HG03571 (cell line): ENCODE measurements around the gene LY6G5B.

Experiments used
- ATAC-seq: cut with Tn5 transposase; IDR thresholded peaks from one replicate; pipeline ENCODE4 v1.9.1; 2021; ENCODE audit not compliant: unreplicated experiment

The LY6G5B gene

DNA sequence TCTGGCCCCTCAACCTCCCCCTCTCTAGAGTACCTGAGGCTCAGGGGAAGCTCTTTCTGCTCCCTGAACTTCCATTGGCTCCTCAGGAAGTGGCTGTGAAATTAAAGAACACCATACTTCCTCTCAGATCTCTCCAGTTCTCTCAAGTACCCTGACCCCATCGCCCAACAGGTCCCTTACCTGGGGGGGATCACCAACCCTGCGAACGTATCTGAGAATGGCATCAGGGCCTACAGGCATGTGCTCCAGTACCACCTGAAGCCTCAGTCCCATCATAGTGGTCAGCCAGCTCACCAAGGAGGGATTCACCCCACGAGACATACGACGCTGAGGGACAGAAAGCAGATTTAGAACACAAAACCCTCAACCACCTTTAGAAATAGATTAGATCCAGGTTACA, 29.2 kb upstream of the LY6G5B start:
- no peak for ATAC-seq

GRCh38 chr6:31641370-31641769, 28.4 kb upstream of the LY6G5B start:
- no peak for ATAC-seq

DNA sequence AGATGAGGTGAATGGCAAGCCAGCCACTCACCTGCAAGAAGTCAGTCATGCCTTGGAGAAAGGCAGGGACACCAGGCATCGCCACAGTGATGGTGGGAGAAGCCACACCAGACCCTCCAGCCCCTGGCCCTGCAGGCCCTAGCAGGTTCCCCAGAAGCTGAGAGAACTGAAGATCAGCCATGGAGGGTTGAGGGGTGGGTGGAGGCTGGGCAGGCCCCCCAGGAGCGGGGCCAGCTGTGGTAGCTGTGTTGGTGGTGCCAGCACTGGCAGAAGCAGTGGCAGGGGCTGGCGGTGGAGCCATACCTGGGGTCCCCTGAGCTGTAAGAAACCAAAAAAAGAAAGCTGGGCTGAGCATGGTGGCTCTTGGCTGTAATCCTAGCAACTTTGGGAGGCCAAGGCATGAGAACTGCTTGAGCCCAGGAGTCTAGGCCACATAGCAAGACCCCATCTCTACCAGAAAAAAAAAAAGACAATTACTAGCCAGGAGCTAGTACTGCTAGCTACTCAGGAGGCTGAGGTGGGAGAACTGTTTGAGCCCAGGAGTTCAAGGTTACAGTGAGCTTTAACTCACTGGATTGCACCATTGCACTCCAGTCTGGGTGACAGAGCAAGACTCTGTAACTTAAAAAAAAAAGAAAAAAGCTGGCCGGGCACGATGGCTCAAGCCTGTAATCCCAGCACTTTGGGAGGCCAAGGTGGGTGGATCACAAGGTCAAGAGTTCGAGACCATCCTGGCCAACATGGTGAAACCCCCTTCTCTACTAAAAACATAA, 26.8 kb upstream of the LY6G5B start:
- ATAC-seq = no peak

GRCh38 chr6:31643818-31644454, 25.8 kb upstream of the LY6G5B start:
- no peak for ATAC-seq

- no peak for ATAC-seq
Measured at GRCh38 chr6:31645325-31645724, 24.5 kb upstream of the LY6G5B start.

GRCh38 chr6:31651602-31652191, 18.1 kb upstream of the LY6G5B start:
- ATAC-seq = peak; percentile 24

DNA sequence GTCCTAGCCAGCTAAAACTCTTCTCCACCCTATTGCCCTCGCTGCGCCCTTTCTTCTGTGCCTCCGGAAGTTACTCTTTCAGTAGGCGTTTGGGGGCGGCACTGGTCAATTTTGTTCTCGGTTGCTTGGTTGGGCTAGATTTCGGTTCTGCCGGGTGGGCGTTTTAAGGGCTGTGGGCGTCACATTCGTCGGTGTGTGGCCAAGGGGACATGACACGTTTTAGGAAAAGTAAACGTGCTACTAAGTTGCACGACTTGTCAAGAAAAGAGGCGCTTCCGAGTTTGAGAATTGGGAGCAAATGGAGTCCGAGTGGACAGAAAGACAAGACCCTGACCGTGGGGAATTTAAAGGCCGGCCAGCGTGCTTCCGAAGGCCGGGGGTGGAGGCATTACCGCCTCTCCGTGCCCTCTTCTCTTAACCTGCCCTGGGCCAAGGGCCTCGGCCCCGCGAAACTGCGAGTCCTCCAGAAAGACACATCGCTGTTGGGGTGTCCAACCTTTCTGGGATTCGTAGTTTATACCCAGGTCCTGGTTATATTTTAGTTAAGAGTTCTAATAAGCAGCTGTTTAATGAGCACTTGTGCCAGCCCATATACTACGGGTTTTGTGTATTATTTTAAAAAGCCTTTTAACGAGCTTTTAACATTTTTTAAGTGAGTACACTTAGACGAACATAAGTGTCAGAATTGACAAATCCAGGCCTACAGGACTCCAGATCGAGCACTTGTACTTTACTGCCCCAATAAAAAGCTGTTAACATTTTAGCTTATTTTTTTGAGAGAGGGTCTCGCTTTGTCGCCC, 16.7 kb upstream of the LY6G5B start:
- ATAC-seq = peak; percentile 48

- no peak for ATAC-seq
Measured at GRCh38 chr6:31654574-31655348, 15.0 kb upstream of the LY6G5B start.

DNA sequence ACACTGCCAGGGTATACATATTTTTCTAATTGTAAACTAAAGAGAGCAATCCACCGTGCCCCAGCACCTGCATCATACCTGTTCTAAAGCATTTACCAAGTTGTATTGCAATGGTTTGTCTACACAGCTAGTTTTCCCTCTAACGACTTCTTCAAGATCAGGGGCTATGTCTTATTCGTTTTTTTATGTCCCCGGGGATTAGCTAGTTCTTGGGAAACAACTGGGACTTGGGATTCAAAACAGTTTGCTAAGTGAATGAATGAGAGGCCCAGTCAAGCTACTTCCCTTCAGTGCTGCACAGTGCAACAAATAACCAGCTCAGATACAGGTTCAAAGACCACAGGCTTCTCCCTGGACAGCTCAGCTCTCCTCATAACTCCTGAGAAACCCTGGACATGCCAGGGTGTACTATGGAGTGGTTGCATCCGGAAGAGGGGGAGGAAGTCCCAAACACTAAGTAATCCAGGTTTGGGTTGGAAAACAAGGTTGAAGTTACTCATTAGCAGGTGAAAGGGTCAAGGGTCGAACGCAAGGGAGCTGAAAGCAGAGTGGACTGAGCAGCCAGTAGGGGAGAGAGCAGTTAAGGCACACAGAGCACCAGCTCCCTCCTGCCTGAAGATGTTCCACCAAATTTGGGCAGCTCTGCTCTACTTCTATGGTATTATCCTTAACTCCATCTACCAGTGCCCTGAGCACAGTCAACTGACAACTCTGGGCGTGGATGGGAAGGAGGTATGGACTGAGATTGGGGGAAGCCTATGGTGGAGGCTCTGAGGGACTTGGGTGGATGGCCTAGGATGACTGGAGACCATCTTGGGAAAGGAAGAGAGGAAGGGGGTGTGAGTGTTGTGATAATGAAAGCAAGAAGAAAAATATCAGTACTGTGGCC, 14.2 kb upstream of the LY6G5B start, which contains the start of gene APOM:
APOM (plus strand) TSS at position 546 of the 889 bp plus-strand sequence; CDS start at position 619, 73 bp downstream.
- no peak for ATAC-seq

GRCh38 chr6:31657406-31658157, 12.2 kb upstream of the LY6G5B start:
- ATAC-seq = no peak

GRCh38 chr6:31658158-31658688, 11.6 kb upstream of the LY6G5B start:
- ATAC-seq = no peak

GRCh38 chr6:31658983-31659648, 10.7 kb upstream of the LY6G5B start:
- no peak for ATAC-seq

- ATAC-seq = no peak
Measured at GRCh38 chr6:31659649-31660380, 10.0 kb upstream of the LY6G5B start.

DNA sequence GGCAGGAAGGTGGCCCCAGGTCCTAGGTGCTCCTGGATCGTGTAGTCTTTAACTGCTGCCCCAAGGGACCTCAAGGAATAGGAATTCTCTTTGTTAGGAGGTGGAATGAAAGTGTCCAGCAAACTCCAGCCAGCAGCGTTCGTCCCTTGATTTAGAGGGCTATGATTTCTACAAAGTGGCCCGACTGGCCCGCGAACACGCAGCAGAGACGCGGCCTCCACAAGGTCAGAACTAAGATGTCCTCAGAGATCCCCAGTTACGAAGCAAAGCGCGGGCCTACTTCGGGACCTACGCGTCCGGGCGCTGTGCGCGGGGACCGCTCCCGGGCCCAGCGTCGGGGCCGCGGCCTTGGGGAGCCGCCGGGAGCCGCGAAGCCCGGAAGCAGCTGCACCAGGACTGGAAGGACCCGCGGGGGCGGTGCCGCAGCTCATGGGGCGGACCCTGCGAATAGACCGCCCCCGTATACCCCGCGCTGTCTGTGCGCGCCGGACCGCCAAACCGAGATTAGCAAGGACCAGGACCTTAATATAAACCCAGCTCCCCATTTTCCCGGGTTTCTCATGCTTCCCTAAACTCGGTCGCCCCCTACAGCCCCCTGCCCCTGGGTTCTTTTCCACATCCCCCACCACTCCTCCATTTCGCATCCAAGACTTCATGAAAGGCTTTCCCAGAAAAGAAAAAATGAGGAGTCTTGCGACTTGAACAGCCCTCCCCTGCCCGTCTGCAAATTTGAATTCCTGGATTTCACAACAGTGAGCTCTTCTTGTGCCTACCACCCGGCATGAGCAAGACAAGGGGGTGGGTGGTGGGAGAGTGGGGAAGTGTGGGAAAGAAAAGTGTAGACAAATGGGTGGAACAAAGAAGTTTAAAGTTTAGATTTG, 9.2 kb upstream of the LY6G5B start, which contains the start of gene C6orf47:
C6orf47 (minus strand) TSS at position 398 of the 881 bp plus-strand sequence. CDS start 831 bp downstream, outside the sequence.
- ATAC-seq = no peak

DNA sequence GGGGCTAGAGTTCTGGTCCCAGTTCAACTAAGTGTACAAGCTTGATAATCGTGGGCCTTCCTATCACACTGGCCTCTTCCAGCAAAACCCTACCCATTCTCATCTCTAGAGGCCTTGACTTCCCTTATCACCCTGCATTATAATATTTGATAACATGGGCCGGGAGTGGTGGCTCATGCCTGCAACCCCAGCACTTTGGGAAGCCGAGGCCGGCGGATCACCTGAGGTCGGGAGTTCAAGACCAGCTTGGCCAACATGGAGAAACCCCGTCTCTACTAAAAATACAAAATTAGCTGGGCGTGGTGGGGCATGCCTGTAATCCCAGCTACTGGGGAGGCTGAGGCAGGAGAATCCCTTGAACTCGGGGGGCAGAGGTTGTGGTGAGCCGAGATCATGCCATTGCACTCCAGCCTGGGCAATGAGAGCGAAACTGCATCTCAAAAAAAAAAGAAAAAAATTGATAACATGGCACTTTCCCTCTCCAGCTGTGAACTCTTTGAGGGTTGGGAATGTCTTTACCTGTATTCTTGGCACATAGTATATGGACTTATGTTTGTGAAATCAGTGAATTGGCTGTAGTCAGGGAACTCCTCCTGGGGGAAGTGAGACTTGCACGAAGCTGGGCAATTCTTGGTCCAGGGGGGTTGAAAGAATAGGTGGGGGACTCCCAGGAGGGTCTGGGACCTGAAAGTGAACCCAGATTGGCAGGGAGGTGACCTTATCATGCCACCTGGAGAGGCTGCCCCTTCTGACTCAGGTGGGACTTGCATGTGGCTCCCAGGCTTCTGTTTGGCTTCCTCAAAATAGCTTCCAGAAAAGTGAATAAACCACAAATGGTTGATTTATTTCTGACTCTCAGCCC, 8.3 kb upstream of the LY6G5B start:
- no peak for ATAC-seq
